ENCODE results near the gene LTA4H. TPM values are rescaled to one million over a fixed set of nuclear protein-coding genes. Genes with fewer than 3 reads are reported as not detected.
A peak's percentile ranks its signal among the peaks of the same experiment; 100 is the strongest.

The LTA4H gene
- total and polyA plus RNA-seq, 4 donors: 145 to 262 (median 172) TPM

DNA sequence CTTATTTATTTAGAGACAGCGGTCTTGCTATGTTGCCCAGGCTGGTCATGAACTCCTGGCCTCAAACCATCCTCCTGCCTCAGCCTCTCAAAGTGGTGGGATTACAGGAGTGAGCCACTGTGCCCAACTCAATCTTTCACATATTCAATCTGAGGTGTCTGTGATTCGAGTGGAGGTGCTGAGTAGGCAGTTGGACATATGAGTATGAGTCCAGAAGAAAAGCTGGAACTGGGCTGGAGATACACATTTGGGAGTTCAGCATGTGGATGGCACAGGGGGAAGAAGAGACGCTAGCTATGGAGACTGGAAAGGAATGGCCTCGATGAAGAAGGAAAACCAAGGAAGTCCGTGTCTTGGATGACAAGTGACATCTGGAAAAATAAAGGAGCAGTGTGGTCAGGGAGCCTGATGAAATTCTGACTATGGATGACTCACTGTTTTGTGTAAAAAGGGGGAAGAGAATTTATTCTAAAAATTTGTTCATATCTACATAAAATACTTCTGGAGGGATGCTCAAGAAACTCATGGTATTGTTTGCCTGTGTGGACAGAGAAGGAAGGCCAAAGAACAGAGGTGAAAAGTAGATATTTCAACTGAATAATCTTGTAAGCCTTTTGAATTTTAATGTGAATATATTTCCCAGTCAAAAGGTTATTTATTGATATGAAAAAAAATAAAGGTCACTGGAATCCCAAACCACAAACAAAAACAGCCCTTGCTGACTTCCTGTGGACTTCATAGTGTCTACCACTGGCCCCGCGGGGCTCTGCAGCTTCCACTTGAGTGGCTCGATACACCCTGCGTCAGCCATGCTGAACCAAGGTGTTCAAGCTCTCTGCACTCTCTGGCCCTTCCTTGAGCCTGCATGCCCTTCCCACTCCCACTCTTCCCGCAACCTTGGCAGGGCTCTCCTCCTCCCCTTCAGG is 8.9 kb upstream of the LTA4H start:
- ATAC-seq (ENCODE audit: insufficient read depth, low FRiP score) (no peak), DNase-seq (no peak)
- WGBS, 2 donors: 56 to 62% methylated on average over 10 of the region's 10 CpGs

DNA sequence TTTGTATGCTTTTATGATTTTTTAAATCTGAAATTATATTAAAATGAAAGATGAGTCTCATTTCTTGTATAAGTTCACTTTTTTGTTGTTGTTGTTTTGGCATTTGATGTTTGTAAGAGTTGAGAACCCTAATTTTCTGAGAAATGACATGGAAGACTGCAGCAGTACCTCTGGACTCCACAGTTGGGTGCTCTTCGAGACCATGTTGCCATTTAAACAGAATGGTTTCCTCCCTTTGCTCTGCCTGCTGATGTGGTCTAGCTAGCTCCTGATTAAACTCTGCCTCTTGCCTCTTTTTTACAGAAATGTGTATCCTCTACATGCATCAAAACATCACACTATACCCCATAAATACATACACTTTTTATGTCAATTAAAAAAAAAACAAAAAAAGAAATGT is 5.8 kb upstream of the LTA4H start:
- H3K36me3 ChIP-seq (ENCODE audit: control insufficient read depth in 4 of 4, insufficient read depth in 4 of 4, low read length in 4 of 4): no peaks in the 10 kb centered on the region
- no peak overlapping the region for H3K4me3 ChIP-seq
- H3K9me3 ChIP-seq (ENCODE audit: control insufficient read depth in 4 of 4, insufficient read depth in 3 of 4, low read length in 3 of 4): no peaks in the 10 kb centered on the region
- H3K9ac ChIP-seq (ENCODE audit: insufficient read depth in 1 of 2, low read length in 2 of 2): no peak overlapping the region
- WGBS, 2 donors: 91 to 95% methylated on average over 1 of the region's 1 CpG
- peaks cover 0 to 6% (median 0%) of the 10 kb centered on the region in 5 donors for H3K4me1 ChIP-seq (ENCODE audit: control insufficient read depth in 5 of 5, insufficient read depth in 5 of 5, low read length in 5 of 5)
- TF ChIP-seq, protein P1, sequence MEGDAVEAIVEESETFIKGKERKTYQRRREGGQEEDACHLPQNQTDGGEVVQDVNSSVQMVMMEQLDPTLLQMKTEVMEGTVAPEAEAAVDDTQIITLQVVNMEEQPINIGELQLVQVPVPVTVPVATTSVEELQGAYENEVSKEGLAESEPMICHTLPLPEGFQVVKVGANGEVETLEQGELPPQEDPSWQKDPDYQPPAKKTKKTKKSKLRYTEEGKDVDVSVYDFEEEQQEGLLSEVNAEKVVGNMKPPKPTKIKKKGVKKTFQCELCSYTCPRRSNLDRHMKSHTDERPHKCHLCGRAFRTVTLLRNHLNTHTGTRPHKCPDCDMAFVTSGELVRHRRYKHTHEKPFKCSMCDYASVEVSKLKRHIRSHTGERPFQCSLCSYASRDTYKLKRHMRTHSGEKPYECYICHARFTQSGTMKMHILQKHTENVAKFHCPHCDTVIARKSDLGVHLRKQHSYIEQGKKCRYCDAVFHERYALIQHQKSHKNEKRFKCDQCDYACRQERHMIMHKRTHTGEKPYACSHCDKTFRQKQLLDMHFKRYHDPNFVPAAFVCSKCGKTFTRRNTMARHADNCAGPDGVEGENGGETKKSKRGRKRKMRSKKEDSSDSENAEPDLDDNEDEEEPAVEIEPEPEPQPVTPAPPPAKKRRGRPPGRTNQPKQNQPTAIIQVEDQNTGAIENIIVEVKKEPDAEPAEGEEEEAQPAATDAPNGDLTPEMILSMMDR (IDR thresholded peaks at IDR 0.05; ENCODE audit: control extremely low read depth, extremely low read depth): no peak
- no peaks in the 10 kb centered on the region for H3K27me3 ChIP-seq (ENCODE audit: control insufficient read depth in 3 of 3, insufficient read depth in 3 of 3, low read length in 2 of 3)
- H3K27ac ChIP-seq (ENCODE audit: low read depth in 1 of 2, low read length in 1 of 2): no peak overlapping the region
- ATAC-seq (ENCODE audit: insufficient read depth, low FRiP score): no peak
- DNase-seq: no peak

More for the DNA sequence above, 8.9 kb upstream of the LTA4H start:
- Histone ChIP-seq H3K27ac (ENCODE audit: low read depth in 1 of 2, low read length in 1 of 2) (peak overlapping the region in 1 of 2 donors; percentile 14), H3K9me3 (ENCODE audit: control insufficient read depth in 4 of 4, insufficient read depth in 3 of 4, low read length in 3 of 4) (no peaks in the 10 kb centered on the region), H3K4me1 (ENCODE audit: control insufficient read depth in 5 of 5, insufficient read depth in 5 of 5, low read length in 5 of 5) (peaks cover 0 to 19% (median 13%) of the 10 kb centered on the region in 5 donors), H3K9ac (ENCODE audit: insufficient read depth in 1 of 2, low read length in 2 of 2) (no peak overlapping the region), H3K36me3 (ENCODE audit: control insufficient read depth in 4 of 4, insufficient read depth in 4 of 4, low read length in 4 of 4) (no peaks in the 10 kb centered on the region), H3K4me3 (no peak overlapping the region), H3K27me3 (ENCODE audit: control insufficient read depth in 3 of 3, insufficient read depth in 3 of 3, low read length in 2 of 3) (no peaks in the 10 kb centered on the region)
- TF ChIP-seq, protein P1 (IDR thresholded peaks at IDR 0.05; ENCODE audit: control extremely low read depth, extremely low read depth): no peak

- DNase-seq: no peak
- Histone ChIP-seq H3K4me1 (ENCODE audit: control insufficient read depth in 5 of 5, insufficient read depth in 5 of 5, low read length in 5 of 5) (peaks cover 0 to under 1% (median 0%) of the 10 kb centered on the region in 5 donors), H3K27me3 (ENCODE audit: control insufficient read depth in 3 of 3, insufficient read depth in 3 of 3, low read length in 2 of 3) (no peaks in the 10 kb centered on the region), H3K9me3 (ENCODE audit: control insufficient read depth in 4 of 4, insufficient read depth in 3 of 4, low read length in 3 of 4) (no peaks in the 10 kb centered on the region), H3K27ac (ENCODE audit: low read depth in 1 of 2, low read length in 1 of 2) (no peak overlapping the region), H3K4me3 (no peak overlapping the region), H3K9ac (ENCODE audit: insufficient read depth in 1 of 2, low read length in 2 of 2) (no peak overlapping the region), H3K36me3 (ENCODE audit: control insufficient read depth in 4 of 4, insufficient read depth in 4 of 4, low read length in 4 of 4) (no peaks in the 10 kb centered on the region)
- 58 to 62% methylated on average over 3 of the region's 3 CpGs for WGBS, 2 donors
- no peak for ATAC-seq (ENCODE audit: insufficient read depth, low FRiP score)
- TF ChIP-seq, protein P1 (IDR thresholded peaks at IDR 0.05; ENCODE audit: control extremely low read depth, extremely low read depth): no peak
These were observed 5.1 kb upstream of the LTA4H start for GRCh38 chr12:96040305-96041133.

Data from lung (tissue), 12 donors.